HG02884 (cell line): ENCODE results near the gene SERPINE1.
"Not testable (repeated sequence)": the region's sequence is repeated elsewhere in the genome, so short reads cannot be mapped to it uniquely, and the experiment has no call there.

Experiments used
- ATAC-seq: cut with Tn5 transposase; IDR thresholded peaks from one replicate; pipeline ENCODE4 v1.9.1; 2021; ENCODE audit warnings: mild to moderate bottlenecking, moderate library complexity; ENCODE audit not compliant: unreplicated experiment

The SERPINE1 gene

GRCh38 chr7:101126651-101127459, at the start of gene SERPINE1:
Gene SERPINE1 (plus strand): TSS chr7:101127104. CDS start chr7:101128394, 1,290 bp downstream.
- no peak for ATAC-seq

- no peak for ATAC-seq
Observed at GRCh38 chr7:101077303-101078086, 49.4 kb upstream of the SERPINE1 start.

GRCh38 chr7:101081432-101081831, 45.5 kb upstream of the SERPINE1 start:
- no peak for ATAC-seq

DNA sequence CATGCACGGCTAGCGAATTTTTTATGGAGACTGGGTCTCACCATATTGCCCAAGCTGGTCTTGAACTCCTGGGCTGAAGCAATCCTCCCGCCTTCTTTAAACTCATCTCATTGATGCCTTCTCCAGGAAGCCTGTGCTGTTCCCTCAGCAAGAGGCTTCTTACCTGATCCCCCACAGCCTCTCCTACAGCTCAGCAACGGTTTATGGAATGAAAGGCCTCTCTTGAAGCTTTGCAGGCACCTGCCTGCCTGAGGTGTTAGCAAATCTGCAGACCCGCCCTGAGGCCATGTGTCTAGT, 42.1 kb upstream of the SERPINE1 start:
- no peak for ATAC-seq

DNA sequence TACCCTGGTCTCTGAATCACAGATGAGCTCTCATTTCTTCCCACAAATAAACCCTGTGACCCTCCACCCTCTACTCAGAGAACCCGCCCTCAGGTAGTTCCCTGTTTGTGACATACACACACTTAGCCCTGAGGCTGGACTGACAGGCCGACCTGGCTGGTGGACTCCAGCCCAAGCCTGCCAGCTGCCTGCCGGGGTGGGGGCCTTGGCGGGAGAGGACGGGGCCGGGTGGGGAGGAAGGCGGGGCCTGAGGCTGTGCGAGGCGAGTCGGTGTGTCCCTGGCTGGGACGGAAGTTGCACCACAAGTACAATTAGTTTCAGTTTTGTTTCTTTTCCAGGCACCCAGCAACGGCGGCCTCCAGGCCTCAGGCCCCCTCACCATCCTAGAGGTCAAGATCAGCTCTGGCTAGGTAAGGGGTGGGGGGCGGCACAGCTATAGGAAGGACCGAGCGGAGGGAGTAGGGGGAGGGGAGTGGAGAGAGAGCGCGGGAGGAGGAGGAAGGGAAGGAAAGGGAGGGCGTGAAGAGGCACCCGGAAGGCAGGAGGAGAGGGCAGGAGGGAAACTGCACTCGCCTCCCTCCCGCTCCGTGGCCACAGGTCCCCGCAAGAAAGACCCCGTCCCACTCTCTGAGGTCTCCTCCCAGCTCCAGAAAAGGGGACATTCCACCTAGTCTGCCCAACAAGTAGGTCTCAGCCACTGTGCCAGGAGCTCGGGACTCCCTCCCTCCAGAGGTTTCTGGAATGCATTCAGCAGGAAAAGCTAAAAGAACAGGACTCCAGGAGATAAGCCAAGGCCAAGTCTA, 41.5 kb upstream of the SERPINE1 start, which contains the start of gene TRIM56:
TRIM56 (plus strand) TSS at position 320 of the 803 bp plus-strand sequence. CDS start 1,832 bp downstream, outside the sequence.
- ATAC-seq, result peak; percentile 60

DNA sequence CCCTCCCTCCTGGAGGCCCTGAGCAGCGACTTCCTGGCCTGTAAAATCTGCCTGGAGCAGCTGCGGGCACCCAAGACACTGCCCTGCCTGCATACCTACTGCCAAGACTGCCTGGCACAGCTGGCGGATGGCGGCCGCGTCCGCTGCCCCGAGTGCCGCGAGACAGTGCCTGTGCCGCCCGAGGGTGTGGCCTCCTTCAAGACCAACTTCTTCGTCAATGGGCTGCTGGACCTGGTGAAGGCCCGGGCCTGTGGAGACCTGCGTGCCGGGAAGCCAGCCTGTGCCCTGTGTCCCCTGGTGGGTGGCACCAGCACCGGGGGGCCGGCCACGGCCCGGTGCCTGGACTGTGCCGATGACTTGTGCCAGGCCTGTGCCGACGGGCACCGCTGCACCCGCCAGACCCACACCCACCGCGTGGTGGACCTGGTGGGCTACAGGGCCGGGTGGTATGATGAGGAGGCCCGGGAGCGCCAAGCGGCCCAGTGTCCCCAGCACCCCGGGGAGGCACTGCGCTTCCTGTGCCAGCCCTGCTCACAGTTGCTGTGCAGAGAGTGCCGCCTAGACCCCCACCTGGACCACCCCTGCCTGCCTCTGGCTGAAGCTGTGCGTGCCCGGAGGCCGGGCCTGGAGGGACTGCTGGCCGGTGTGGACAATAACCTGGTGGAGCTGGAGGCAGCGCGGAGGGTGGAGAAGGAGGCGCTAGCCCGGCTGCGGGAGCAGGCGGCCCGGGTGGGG, 39.4 kb upstream of the SERPINE1 start:
- no peak for ATAC-seq

- no peak for ATAC-seq
Observed at GRCh38 chr7:101088069-101088425, 38.9 kb upstream of the SERPINE1 start.

DNA sequence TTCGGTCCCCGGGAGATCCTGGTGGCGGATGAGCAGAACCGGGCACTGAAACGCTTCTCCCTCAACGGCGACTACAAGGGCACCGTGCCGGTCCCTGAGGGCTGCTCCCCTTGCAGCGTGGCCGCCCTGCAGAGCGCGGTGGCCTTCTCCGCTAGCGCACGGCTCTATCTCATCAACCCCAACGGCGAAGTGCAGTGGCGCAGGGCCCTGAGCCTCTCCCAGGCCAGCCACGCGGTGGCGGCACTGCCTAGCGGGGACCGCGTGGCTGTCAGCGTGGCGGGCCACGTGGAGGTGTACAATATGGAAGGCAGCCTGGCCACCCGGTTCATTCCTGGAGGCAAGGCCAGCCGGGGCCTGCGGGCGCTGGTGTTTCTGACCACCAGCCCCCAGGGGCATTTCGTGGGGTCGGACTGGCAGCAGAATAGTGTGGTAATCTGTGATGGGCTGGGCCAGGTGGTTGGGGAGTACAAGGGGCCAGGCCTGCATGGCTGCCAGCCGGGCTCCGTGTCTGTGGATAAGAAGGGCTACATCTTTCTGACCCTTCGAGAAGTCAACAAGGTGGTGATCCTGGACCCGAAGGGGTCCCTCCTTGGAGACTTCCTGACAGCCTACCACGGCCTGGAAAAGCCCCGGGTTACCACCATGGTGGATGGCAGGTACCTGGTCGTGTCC, 37.9 kb upstream of the SERPINE1 start:
- no peak for ATAC-seq

DNA sequence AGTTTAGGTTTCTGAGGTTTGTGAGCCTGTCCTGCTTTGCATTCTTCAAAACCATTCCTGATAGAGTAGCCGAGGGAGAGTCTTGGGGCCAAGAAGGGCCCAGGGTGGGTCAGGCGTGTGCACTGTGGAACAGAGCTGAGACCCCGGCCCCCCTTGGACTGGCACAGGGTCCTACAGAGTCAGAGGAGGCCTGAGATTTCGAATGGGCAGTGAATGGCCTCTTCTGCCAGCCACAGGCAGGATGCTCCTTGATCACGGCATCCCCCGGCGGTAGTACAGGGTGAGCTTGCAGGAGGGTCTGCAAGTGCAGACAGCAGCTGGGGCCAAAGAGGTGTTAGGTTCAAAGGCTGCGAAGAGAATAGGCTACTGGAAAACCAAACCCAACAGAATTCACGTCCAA, 37.0 kb upstream of the SERPINE1 start:
- ATAC-seq, result no peak

DNA sequence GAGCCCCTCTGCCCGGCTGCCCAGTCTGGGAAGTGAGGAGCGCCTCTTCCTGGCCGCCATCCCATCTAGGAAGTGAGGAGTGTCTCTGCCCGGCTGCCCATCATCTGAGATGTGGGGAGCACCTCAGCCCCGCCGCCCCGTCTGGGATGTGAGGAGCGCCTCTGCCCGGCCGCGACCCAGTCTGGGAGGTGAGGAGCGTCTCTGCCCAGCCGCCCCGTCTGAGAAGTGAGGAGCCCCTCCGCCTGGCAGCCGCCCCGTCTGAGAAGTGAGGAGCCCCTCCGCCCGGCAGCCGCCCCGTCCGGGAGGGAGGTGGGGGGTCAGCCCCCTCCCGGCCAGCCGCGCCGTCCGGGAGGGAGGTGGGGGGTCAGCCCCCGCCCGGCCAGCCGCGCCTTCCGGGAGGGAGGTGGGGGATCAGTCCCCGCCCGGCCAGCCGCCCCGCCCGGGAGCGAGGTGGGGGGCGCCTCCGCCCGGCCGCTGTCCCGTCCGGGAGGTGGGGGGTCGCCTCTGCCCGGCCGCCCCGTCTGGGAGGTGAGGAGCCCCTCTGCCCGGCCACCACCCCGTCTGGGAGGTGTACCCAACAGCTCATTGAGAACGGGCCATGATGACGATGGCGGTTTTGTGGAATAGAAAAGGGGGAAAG, 34.5 kb upstream of the SERPINE1 start:
- not testable (repeated sequence) for ATAC-seq

DNA sequence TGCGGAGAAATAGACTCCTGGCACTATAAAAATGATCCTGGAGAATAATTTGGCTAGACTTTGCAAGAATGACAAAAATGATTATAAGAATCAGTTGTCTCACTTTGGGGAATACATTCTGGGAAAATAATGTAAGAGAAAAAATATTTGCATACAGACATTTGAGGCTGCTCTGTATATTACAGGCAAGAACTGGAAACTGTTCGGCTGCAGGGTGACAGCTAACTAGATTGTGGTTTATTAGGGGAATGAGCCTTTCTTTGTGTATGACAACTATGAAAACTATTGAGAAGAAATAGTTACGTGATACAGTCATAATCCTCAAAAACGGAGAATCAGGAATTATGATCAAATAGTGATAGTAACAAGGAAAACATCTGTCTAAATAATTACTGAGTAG, 33.0 kb upstream of the SERPINE1 start:
- ATAC-seq, result no peak

DNA sequence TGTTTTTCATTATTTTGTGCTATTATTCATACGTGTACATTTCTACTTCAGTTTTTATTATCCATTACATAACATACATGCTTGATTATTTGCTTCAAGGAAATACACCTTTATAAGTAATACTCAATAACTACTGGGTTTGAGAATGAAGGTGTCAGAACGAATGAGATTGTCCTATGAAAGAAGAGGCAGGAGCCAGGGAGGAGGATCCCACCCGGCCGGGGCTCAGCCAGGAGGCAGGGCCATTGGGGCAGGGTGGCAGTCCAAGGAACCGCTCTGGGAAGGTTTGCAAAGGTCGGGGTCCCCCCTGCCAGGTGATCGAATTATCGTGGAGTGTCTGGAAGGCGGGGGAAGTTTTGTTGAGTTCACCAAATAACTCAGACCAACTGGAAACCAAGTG, 32.5 kb upstream of the SERPINE1 start:
- ATAC-seq, result no peak

DNA sequence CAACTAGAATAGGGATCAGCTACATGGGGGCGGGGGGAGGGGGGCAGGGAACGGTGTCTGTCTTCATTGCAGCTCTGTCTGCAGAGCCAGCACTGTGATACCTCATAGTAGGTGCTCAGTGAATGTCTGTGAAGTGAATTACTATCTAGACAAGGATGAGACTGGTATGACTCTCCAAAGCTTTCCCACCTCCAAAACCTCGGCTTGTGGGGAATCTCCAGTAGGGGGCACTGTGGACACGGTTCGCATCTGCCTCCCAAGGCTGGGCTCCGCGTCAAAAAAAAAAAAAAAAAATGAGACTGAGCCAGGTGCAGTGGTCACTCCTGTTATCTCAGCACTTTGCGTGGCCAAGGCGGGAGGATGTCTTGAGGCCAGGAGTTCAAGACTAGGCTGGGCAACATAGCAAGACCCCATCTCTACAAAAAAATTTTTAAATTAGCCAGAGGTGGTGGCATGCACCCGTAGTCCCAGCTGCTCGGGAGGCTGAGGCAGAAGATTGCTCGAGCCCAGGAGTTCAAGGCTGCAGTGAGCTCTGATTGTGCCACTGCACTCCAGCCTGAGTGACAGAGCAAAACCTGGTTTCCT, 32.0 kb upstream of the SERPINE1 start:
- ATAC-seq, result no peak

GRCh38 chr7:101096331-101096956, 30.5 kb upstream of the SERPINE1 start:
- ATAC-seq, result no peak

GRCh38 chr7:101096957-101097347, 30.0 kb upstream of the SERPINE1 start:
- no peak for ATAC-seq

- no peak for ATAC-seq
Observed at GRCh38 chr7:101097561-101097960, 29.3 kb upstream of the SERPINE1 start.

DNA sequence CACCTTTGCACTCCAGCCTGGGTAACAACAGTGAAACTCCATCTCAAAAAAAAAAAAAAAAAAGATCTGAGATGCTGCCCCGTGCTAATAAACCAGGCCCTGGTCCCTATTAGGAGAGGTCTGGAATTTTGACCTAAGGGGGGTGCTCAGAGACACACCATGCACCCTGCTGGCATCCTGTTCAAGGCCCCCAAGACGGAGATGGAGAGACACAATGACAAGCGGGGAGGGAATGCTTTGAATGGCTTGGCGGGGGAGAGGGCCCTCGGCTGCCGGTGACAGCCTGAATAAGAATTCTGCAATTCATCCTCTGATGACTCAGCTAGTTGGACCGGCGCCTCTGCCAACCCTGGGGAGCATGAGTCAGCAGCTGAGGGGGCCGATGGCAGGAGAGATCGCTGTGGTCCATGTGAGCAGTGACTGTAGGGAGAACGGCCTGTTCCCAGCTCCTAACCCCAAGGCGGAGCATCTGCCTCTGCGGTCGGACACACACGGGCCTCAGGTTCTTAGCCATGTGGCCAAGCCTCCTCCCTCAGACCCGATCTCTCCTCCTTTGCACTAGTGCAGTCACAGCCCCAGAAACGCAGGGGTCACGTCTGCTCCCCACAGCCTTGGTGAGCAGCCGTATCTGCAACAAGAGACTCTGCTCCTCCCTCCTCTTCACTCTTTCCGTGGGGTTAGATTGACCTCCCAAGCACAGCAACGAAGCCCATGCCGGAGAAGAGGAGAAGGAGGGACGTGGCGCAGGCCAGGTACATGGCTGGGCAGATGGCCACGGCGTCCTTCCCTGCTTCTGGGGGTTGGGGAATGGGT, 26.7 kb upstream of the SERPINE1 start:
- no peak for ATAC-seq
